Measurements from ENCODE around the gene ADAMTS17.

ADAMTS17 gene

GRCh38 chr15:100266166-100266565 lies 75.6 kb downstream of the ADAMTS17 start:
- no peak for DNase-seq

DNA sequence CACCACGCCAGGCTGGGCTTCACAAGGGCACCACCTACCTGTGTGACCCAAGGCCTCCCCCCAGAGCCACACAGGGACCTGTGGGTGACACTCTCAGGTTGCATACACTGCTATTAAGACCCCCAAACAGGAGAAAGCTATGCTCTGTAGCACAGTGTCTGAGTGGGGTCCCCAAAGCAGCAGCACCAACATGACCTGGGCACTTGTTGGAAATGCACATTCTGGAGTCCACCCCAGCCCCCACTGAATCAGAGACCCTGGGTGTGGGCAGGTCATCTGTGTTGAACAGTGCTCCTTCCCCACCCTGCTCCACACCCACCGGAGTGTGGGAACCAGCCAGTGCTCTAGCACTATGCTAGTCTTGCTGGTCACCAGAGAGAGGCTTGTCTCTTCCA lies 76.1 kb downstream of the ADAMTS17 start:
- DNase-seq, result no peak

GRCh38 chr15:100264994-100265640 lies 76.7 kb downstream of the ADAMTS17 start:
- no peak for DNase-seq

GRCh38 chr15:100263721-100264455 lies 77.9 kb downstream of the ADAMTS17 start:
- DNase-seq, result no peak

DNA sequence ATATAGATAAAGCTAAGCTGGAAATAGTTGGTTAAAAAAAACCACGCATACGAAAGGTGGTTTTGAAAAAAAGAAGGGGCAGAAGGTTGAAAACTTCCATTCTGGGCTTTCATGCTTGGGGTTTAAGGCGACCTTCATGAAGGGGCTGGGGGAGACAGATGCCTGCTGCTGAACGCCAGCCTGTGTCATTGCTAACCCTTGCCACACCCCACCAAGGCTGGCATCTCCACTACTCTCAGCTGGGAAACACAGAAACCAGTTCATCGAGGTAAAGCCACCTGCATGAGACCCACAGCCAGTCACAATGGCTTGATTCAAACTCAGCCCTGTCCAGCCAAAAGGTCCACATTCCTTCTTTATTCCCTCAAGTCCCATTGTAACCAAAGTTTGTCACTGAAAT lies 78.7 kb downstream of the ADAMTS17 start:
- DNase-seq, result no peak

- DNase-seq, result no peak
These were observed 80.2 kb downstream of the ADAMTS17 start for GRCh38 chr15:100261302-100262240.

DNA sequence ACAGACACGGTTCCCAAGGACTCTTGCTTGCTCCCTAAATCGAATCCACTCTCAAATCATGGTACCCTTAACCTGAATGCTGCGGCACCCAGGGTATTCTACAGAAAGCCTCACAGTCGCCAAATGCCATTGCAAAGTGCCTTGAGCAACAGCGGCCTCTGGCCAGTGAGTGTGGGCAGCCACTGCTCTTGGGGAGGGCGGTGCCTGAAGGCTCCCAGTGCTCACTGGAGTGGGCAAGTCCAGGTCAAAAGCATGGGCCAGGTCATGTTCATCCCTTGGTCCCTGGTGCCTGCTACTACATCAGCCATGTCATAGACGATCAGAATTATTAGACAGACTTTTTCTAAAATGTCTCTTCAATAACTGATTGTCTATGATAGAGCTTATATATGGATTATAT lies 82.5 kb downstream of the ADAMTS17 start:
- DNase-seq, result no peak

DNA sequence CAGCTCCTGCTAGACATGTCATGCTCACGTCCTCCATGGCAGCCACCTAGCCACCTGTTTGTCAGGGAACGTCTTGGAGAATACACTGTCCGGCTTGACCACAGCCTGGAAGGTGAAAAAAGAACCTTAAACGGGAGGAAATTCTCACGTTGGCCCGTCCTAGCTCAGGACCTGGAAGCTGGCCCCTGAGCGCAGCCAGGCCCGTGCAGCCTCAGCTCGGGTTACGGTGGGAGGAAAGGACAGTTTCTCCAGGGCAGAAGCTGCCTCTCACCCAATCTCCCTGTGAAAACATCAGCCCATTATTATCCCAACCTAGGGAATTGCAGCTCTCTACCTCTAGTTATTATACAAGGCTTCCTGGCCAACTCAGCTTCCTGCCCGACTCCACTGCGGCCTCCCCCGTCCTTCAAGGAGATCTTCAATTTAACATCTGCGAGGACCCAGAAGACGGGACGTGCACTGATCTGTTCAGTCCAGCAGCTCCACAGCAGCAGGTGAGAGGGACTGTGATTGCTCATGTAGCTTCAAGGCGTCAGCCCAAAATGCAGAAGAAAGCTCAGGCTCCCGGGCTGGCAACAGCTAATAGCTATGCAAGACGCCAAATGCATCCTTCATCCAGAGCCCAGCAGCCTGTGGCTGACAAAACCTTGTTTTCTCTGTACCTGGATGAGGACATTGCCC lies 84.7 kb downstream of the ADAMTS17 start:
- DNase-seq, result no peak

GRCh38 chr15:100256101-100256969 lies 85.4 kb downstream of the ADAMTS17 start:
- no peak for DNase-seq

DNA sequence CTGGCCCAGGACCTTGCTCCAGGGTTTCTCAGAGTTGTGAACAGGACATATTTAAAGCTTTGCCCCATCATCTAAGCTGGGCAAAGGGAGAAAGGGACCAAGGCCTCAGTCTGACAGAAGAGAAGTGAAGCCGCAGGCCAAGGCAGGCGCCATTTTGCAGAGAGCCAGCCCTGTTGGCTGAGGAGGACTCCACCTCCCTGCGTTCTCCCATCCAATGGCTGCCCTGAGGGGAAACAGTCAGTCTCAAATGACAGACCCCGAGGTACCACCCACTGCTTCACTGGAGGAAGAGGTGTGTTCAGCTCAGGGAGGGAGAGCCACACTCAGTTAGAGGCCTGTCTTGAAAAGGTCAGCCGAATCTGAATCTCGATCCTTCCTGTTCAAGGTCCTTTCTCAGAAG lies 86.1 kb downstream of the ADAMTS17 start:
- no peak for DNase-seq

- DNase-seq, result peak; percentile 1
These were observed 87.1 kb downstream of the ADAMTS17 start for GRCh38 chr15:100254691-100255090.

- DNase-seq, result no peak
These were observed 87.5 kb downstream of the ADAMTS17 start for GRCh38 chr15:100254285-100254684.

DNA sequence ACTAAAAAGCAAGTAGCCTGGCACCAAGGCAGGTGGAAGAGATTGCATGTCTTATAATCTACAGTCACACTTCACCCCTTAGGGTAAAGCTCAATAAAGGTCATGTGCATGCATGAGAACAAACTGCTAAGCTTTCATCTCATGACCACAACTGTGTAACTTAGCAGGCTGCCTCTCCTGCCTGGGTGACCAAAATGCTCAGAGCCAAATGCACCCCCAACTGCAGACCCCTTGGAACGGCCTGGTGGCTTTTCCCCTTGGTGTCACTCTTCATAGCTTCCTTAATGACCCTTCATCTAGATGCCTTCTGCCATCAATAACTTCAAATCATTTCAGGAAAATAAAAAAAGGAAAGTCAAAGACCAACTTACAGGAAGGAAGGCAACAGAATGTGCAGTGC lies 88.1 kb downstream of the ADAMTS17 start:
- DNase-seq, result no peak

DNA sequence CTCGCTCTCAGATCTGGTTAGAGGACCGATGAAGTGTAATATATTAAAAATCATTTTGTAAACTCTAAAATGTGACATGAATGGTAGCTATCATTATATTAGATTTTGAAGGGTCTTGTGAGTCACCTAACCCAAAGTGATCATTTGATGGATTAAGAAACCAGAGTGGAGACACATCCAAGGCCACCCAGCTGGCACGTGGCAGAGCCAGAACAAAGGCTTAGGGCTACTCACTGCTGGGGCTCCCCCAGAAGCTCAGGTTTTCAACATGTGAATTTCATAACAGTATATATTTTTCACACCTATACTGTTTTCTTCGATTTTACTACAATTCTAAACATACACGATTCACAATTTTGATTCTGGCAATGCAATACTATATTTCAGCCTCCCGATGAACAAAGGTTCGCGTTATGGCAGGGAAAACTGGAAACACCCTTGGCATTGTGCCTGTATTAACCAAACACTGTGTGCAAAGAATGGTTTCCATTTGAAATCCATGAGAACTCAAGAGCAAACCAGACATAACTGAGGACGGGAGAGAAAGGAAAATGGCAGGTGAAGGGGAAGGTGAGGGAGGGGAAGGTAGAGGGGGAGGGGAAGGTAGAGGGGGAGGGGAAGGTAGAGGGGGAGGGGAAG lies 88.9 kb downstream of the ADAMTS17 start:
- peak; percentile 1 for DNase-seq

- no peak for DNase-seq
These were observed 89.4 kb downstream of the ADAMTS17 start for GRCh38 chr15:100252359-100252758.

GRCh38 chr15:100250176-100250800 lies 91.5 kb downstream of the ADAMTS17 start:
- DNase-seq, result no peak

- no peak for DNase-seq
These were observed 92.5 kb downstream of the ADAMTS17 start for GRCh38 chr15:100249096-100249815.

- no peak for DNase-seq
These were observed 93.5 kb downstream of the ADAMTS17 start for GRCh38 chr15:100248236-100248635.

GRCh38 chr15:100247228-100248225 lies 94.2 kb downstream of the ADAMTS17 start:
- no peak for DNase-seq

Data from DMS153 (cell line).